ENCODE results near the gene FCHO2.

Gene FCHO2

GRCh38 chr5:73067213-73067612 is 111.4 kb downstream of the FCHO2 start:
- Histone ChIP-seq H3K36me3 (ENCODE audit: control insufficient read depth, low read length) (no peaks in the 10 kb centered on the region), H3F3A (ENCODE audit: control insufficient read depth, insufficient read depth) (no peaks in the 10 kb centered on the region), H3K4me3 (ENCODE audit: low read length) (no peak overlapping the region), H3K27me3 (ENCODE audit: control insufficient read depth, low read length) (no peaks in the 10 kb centered on the region), H3K4me1 (ENCODE audit: control insufficient read depth, low read length) (no peaks in the 10 kb centered on the region), H3K4me2 (ENCODE audit: low read length) (no peak overlapping the region), H3K9me2 (replicated peaks; ENCODE audit: control insufficient read depth, low read length) (no peaks in the 10 kb centered on the region), H4K20me1 (ENCODE audit: control insufficient read depth, insufficient read depth, low read depth, low read length) (no peaks in the 10 kb centered on the region), H3K79me2 (ENCODE audit: control insufficient read depth, low read length) (no peaks in the 10 kb centered on the region), H3K27ac (ENCODE audit: low read depth, low read length) (no peak overlapping the region), H3K9me3 (ENCODE audit: control insufficient read depth, insufficient read depth, low read length) (no peaks in the 10 kb centered on the region)
- no peak for TF ChIP-seq EZH2phosphoT487 (IDR thresholded peaks at IDR 0.05; ENCODE audit: borderline replicate concordance, low read length)
- no peak for TF ChIP-seq CTCF (IDR thresholded peaks at IDR 0.05; ENCODE audit: low read depth, low read length, poor library complexity, severe bottlenecking)

- H3K36me3 ChIP-seq (ENCODE audit: control insufficient read depth, low read length): no peaks in the 10 kb centered on the region
- no peaks in the 10 kb centered on the region for H3K27me3 ChIP-seq (ENCODE audit: control insufficient read depth, low read length)
- no peaks in the 10 kb centered on the region for H3K9me2 ChIP-seq (replicated peaks; ENCODE audit: control insufficient read depth, low read length)
- no peaks in the 10 kb centered on the region for H3K4me1 ChIP-seq (ENCODE audit: control insufficient read depth, low read length)
- H3K4me2 ChIP-seq (ENCODE audit: low read length): no peak overlapping the region
- no peak for TF ChIP-seq CTCF (IDR thresholded peaks at IDR 0.05; ENCODE audit: low read depth, low read length, poor library complexity, severe bottlenecking)
- no peak for TF ChIP-seq EZH2phosphoT487 (IDR thresholded peaks at IDR 0.05; ENCODE audit: borderline replicate concordance, low read length)
- no peaks in the 10 kb centered on the region for H3K9me3 ChIP-seq (ENCODE audit: control insufficient read depth, insufficient read depth, low read length)
- no peak overlapping the region for H3K4me3 ChIP-seq (ENCODE audit: low read length)
- H3K79me2 ChIP-seq (ENCODE audit: control insufficient read depth, low read length): no peaks in the 10 kb centered on the region
- H3K27ac ChIP-seq (ENCODE audit: low read depth, low read length): no peak overlapping the region
- no peaks in the 10 kb centered on the region for H4K20me1 ChIP-seq (ENCODE audit: control insufficient read depth, insufficient read depth, low read depth, low read length)
- H3F3A ChIP-seq (ENCODE audit: control insufficient read depth, insufficient read depth): no peaks in the 10 kb centered on the region
Measured at GRCh38 chr5:73081093-73081492, 125.3 kb downstream of the FCHO2 start.

- H3F3A ChIP-seq (ENCODE audit: control insufficient read depth, insufficient read depth): no peaks in the 10 kb centered on the region
- H4K20me1 ChIP-seq (ENCODE audit: control insufficient read depth, insufficient read depth, low read depth, low read length): no peaks in the 10 kb centered on the region
- H3K79me2 ChIP-seq (ENCODE audit: control insufficient read depth, low read length): no peaks in the 10 kb centered on the region
- TF ChIP-seq EZH2phosphoT487 (IDR thresholded peaks at IDR 0.05; ENCODE audit: borderline replicate concordance, low read length): no peak
- TF ChIP-seq CTCF (IDR thresholded peaks at IDR 0.05; ENCODE audit: low read depth, low read length, poor library complexity, severe bottlenecking): no peak
- no peaks in the 10 kb centered on the region for H3K36me3 ChIP-seq (ENCODE audit: control insufficient read depth, low read length)
- H3K4me1 ChIP-seq (ENCODE audit: control insufficient read depth, low read length): no peaks in the 10 kb centered on the region
- no peaks in the 10 kb centered on the region for H3K9me3 ChIP-seq (ENCODE audit: control insufficient read depth, insufficient read depth, low read length)
- H3K27ac ChIP-seq (ENCODE audit: low read depth, low read length): no peak overlapping the region
- no peaks in the 10 kb centered on the region for H3K27me3 ChIP-seq (ENCODE audit: control insufficient read depth, low read length)
- no peaks in the 10 kb centered on the region for H3K9me2 ChIP-seq (replicated peaks; ENCODE audit: control insufficient read depth, low read length)
- H3K4me3 ChIP-seq (ENCODE audit: low read length): no peak overlapping the region
- H3K4me2 ChIP-seq (ENCODE audit: low read length): no peak overlapping the region
Measured at GRCh38 chr5:73088026-73088425, 132.2 kb downstream of the FCHO2 start.

- Histone ChIP-seq H3K36me3 (ENCODE audit: control insufficient read depth, low read length) (no peaks in the 10 kb centered on the region), H3K9me2 (replicated peaks; ENCODE audit: control insufficient read depth, low read length) (no peaks in the 10 kb centered on the region), H3F3A (ENCODE audit: control insufficient read depth, insufficient read depth) (no peaks in the 10 kb centered on the region), H3K4me1 (ENCODE audit: control insufficient read depth, low read length) (peaks cover 3% of the 10 kb centered on the region), H3K4me3 (ENCODE audit: low read length) (no peak overlapping the region), H3K9me3 (ENCODE audit: control insufficient read depth, insufficient read depth, low read length) (no peaks in the 10 kb centered on the region), H3K79me2 (ENCODE audit: control insufficient read depth, low read length) (no peaks in the 10 kb centered on the region), H4K20me1 (ENCODE audit: control insufficient read depth, insufficient read depth, low read depth, low read length) (no peaks in the 10 kb centered on the region), H3K27me3 (ENCODE audit: control insufficient read depth, low read length) (no peaks in the 10 kb centered on the region), H3K27ac (ENCODE audit: low read depth, low read length) (no peak overlapping the region), H3K4me2 (ENCODE audit: low read length) (no peak overlapping the region)
- no peak for TF ChIP-seq CTCF (IDR thresholded peaks at IDR 0.05; ENCODE audit: low read depth, low read length, poor library complexity, severe bottlenecking)
- no peak for TF ChIP-seq EZH2phosphoT487 (IDR thresholded peaks at IDR 0.05; ENCODE audit: borderline replicate concordance, low read length)
Measured at GRCh38 chr5:73093943-73094342, 138.1 kb downstream of the FCHO2 start.

Data from DOHH2 (cell line).